Mucosa of descending colon (tissue), 3 donors: ENCODE results near the gene PIM2. TPM values are rescaled to one million over a fixed set of nuclear protein-coding genes. Genes with fewer than 3 reads are reported as not detected.
A peak's percentile ranks its signal among the peaks of the same experiment; 100 is the strongest.

Experiments used
- ATAC-seq: fragments of 200-7000 bp; cut with Tn5 transposase; one replicate; pipeline ENCODE4 v1.9.1; 2020; ENCODE audit warnings: mild to moderate bottlenecking, moderate library complexity
- DNase-seq, 3 donors: peaks; one replicate each; pipeline ENCODE4 v3.0.0-alpha.2; 2020
- H3K36me3 ChIP-seq: fragments of 200-600 bp; one replicate; pipeline ENCODE4 v1.8.0; 2021; ENCODE audit warnings: low read depth, mild to moderate bottlenecking
- H3K4me1 ChIP-seq: fragments of 200-600 bp; one replicate; pipeline ENCODE4 v1.8.0; 2021; ENCODE audit warnings: low read depth, mild to moderate bottlenecking
- H3K4me3 ChIP-seq: fragments of 200-600 bp; one replicate; pipeline ENCODE4 v1.8.0; 2021; ENCODE audit warnings: mild to moderate bottlenecking
- H3K9me3 ChIP-seq: fragments of 200-600 bp; one replicate; pipeline ENCODE4 v1.8.0; 2021; ENCODE audit warnings: mild to moderate bottlenecking
- intact Hi-C, 2 donors: fragments of 100-400 bp; cut with DNase I in 1 of 2; cut with micrococcal nuclease in 1 of 2; formaldehyde crosslinking; loops; one replicate each; pipeline versions ENCODE4 v1.11.0 to v1.11.1; 2022; cut with DNase I, micrococcal nuclease
- total RNA-seq, 3 donors: library from RNA; stranded (reverse); fragmentation: NEBNext Ultra II Directional in 2 of 3; extraction: Animal tissue kit (Norgen Biotek cat#: 25700) in 2 of 3; gene quantifications; one replicate each; pipeline versions ENCODE4 v1.2.1 to v1.2.4, GENCODE V29; 2021 to 2023
- TF ChIP-seq, protein P1 (sequence below): fragments of 200-600 bp; IDR thresholded peaks from one replicate; pipeline ENCODE4 v1.8.0; 2022; ENCODE audit warnings: antibody characterized with exemption, mild to moderate bottlenecking
- donor health status: DM: no; HTN: no; CAD: no; lungs with moderate emphysema.
- donor health status: DM: no; HTN: no; CAD: no.
- donor health status: DM: no; HTN: yes; CAD: no.

PIM2 gene
- total RNA-seq, 3 donors from 2014 or later: 10.5 to 30.0 (median 20.5) TPM

DNA sequence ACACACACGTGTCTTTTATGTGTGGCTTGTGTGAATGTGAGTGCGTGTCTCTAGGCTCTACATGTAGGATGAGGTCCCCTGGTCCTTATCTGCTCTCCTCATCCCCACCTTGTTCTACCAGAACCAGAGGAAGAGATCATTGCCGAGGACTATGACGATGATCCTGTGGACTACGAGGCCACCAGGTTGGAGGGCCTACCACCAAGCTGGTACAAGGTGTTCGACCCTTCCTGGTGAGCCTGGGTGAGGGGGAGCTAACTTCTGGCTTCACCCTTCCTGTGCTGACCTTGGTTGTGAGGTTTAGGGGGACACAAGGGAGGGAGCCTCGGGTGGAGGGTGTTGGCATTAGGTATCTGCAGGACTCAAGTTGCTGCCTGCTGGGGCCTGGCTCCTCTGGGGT lies 17.8 kb downstream of the PIM2 start:
- no peaks in the 10 kb centered on the region for H3K9me3 ChIP-seq
- intact Hi-C loops: no loop called here
- TF ChIP-seq, protein P1, sequence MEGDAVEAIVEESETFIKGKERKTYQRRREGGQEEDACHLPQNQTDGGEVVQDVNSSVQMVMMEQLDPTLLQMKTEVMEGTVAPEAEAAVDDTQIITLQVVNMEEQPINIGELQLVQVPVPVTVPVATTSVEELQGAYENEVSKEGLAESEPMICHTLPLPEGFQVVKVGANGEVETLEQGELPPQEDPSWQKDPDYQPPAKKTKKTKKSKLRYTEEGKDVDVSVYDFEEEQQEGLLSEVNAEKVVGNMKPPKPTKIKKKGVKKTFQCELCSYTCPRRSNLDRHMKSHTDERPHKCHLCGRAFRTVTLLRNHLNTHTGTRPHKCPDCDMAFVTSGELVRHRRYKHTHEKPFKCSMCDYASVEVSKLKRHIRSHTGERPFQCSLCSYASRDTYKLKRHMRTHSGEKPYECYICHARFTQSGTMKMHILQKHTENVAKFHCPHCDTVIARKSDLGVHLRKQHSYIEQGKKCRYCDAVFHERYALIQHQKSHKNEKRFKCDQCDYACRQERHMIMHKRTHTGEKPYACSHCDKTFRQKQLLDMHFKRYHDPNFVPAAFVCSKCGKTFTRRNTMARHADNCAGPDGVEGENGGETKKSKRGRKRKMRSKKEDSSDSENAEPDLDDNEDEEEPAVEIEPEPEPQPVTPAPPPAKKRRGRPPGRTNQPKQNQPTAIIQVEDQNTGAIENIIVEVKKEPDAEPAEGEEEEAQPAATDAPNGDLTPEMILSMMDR: no peak
- no peak overlapping the region for H3K4me3 ChIP-seq
- DNase-seq (no peak), ATAC-seq (no peak)
- no peaks in the 10 kb centered on the region for H3K36me3 ChIP-seq
- peaks cover 7% of the 10 kb centered on the region for H3K4me1 ChIP-seq

DNA sequence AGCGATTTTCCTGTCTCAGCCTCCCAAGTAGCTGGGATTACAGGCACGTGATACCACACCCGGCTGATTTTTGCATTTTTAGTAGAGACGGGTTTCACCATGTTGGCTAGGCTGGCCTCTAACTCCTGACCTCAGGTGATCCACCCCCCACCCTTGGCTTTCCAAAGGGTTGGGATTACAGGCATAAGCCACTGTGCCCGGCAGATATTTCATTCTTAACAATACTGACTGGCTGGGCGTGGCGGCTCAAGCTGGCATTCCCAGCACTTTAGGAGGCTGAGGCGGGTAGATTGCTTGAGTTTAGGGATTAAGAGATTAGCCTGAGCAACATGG lies 19.8 kb downstream of the PIM2 start:
- peaks cover 7% of the 10 kb centered on the region for H3K4me1 ChIP-seq
- DNase-seq (no peak), ATAC-seq (no peak)
- TF ChIP-seq, protein P1: no peak
- H3K36me3 ChIP-seq: no peaks in the 10 kb centered on the region
- H3K9me3 ChIP-seq: no peaks in the 10 kb centered on the region
- intact Hi-C loops: no loop called here
- H3K4me3 ChIP-seq: no peak overlapping the region

DNA sequence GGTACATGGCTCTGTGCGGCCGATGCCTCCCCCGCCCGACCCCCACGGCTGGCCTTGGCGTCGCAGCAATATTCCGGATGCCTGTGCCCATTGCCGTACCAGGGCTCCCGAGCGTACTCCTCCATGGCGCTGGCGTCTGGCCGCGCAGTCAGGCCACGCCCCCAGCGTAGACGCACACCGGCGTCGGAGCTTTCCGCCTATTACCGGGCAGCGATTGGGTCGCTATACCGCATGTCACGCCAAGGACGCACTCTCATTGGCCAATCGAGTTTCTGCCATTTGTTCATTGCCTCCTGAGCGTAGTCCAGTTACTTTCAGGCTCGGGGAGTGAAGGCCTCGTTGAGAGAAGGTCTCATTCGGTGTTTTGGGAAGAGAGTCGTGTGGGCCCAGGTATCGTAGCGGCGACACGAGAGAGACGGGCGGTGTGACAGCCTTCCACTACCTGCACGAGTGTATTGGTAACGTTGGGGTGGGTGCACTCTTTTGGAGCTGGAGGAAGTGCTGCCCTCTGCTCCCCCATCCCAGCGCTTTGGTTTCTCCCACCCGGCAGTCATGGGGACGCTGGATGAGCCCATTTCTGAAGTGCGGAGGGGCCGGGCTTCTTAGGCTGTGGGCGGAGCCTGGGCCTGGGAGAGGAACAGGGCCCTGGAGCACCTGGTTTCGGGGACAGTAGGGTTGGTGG lies 21.1 kb downstream of the PIM2 start, which contains the start of the genes PQBP1 and TIMM17B:
TSS of gene PQBP1 (plus strand) at position 306 of the 682 bp plus-strand sequence. CDS start 580 bp downstream, outside the sequence.
TSS of gene TIMM17B (minus strand) at position 144 of the 682 bp plus-strand sequence. CDS start at position 125, 19 bp downstream.
- ATAC-seq (peak; percentile 95), DNase-seq (peak; percentile 88 to 93 (median 91))
- no peaks in the 10 kb centered on the region for H3K36me3 ChIP-seq
- H3K4me1 ChIP-seq: peaks cover 7% of the 10 kb centered on the region
- peak within 1 kb of the TSS; percentile 32 for H3K4me3 ChIP-seq
- intact Hi-C loops: no loop called here
- H3K9me3 ChIP-seq: no peaks in the 10 kb centered on the region
- TF ChIP-seq, protein P1: no peak

DNA sequence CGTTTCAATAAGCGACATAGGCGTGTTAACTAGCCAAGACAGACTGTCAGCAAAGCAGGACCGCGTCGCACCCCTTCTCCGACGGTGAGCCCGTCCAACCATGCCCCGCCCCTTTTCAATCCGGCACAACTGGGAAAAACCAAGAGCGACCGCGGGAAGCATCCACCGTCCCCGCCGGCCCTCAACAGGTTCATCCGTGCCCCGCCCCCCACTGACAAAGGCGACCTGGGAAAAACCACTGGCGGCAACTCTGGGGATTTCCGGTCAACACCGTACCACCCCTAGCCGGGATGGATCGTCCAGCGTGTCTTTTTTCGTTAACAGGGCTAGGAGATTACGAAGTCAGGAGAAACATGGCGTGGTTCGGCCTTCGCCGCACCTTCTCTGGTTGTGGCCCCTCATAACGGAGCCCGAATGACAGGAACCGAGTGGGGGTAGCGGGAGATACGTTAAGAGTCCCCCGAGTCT lies 21.6 kb downstream of the PIM2 start:
- intact Hi-C loops: no loop called here
- H3K36me3 ChIP-seq: no peaks in the 10 kb centered on the region
- peak; percentile 80 for ATAC-seq
- TF ChIP-seq, protein P1: no peak
- H3K9me3 ChIP-seq: no peaks in the 10 kb centered on the region
- peak overlapping the region; percentile 32 for H3K4me3 ChIP-seq
- H3K4me1 ChIP-seq: peaks cover 7% of the 10 kb centered on the region
- DNase-seq: peak; percentile 81 to 89 (median 85)

DNA sequence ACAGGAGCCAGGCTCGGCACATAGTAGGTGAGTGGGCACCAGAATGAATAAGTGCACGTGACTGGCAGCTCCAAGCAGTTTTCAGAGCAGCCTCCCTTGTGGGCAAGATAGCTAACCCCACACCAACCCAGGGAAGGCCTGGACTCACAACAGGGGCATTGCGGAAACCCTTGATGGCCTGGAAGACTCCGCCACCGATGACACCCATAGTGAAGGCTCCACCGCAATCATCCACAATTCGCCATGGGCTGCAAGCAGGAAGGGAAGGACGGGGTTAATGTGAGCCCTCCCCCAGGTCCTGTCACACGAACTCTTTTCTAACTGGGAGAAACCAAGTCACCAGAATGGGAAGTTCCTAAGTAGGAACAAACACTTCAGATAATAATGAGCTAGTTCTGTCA lies 22.2 kb downstream of the PIM2 start:
- Histone ChIP-seq H3K36me3 (no peaks in the 10 kb centered on the region), H3K9me3 (no peaks in the 10 kb centered on the region), H3K4me1 (peaks cover 7% of the 10 kb centered on the region), H3K4me3 (no peak overlapping the region)
- intact Hi-C loops: no loop called here
- DNase-seq: no peak
- no peak for ATAC-seq
- TF ChIP-seq, protein P1: no peak
